Upper lobe of left lung (tissue), 6 donors: ENCODE data around the gene ATXN7. TPM values are rescaled to one million over a fixed set of nuclear protein-coding genes. Genes with fewer than 3 reads are reported as not detected.
A peak's percentile ranks its signal among the peaks of the same experiment; 100 is the strongest.

Source experiments
- ATAC-seq, 2 donors: fragments of 200-7000 bp; cut with Tn5 transposase; one replicate each; pipeline ENCODE4 v1.9.1; 2022; ENCODE audit warnings: mild to moderate bottlenecking in 2 of 2, moderate library complexity in 2 of 2; ENCODE audit not compliant: low FRiP score in 2 of 2
- DNase-seq, 2 donors: peaks; one replicate each; pipeline ENCODE4 v3.0.0-alpha.2; 2019 to 2020
- H3K27ac ChIP-seq, 4 donors: fragments of 200-600 bp; sonication (generic); one replicate each; pipeline ENCODE4 v1.5.1; 2016 to 2019
- H3K27me3 ChIP-seq, 4 donors: fragments of 200-600 bp; sonication (generic); one replicate each; pipeline ENCODE4 v1.5.1; 2017 to 2019
- H3K36me3 ChIP-seq, 4 donors: fragments of 200-600 bp; sonication (generic); one replicate each; pipeline ENCODE4 v1.5.1; 2016 to 2019
- H3K4me1 ChIP-seq, 4 donors: fragments of 200-600 bp; sonication (generic); one replicate each; pipeline ENCODE4 v1.5.1; 2018 to 2019
- H3K4me3 ChIP-seq, 4 donors: fragments of 200-600 bp; sonication (generic); one replicate each; pipeline ENCODE4 v1.5.1; 2017 to 2019; ENCODE audit warnings: mild to moderate bottlenecking in 2 of 4, moderate library complexity in 1 of 4
- H3K9me3 ChIP-seq, 4 donors: fragments of 200-600 bp; sonication (generic); one replicate each; pipeline ENCODE4 v1.5.1; 2018 to 2019
- EP300 ChIP-seq, 4 donors: sonication (generic); formaldehyde crosslinking; IDR thresholded peaks; one replicate each; pipeline ENCODE4 v1.5.1; 2017; ENCODE audit warnings: antibody characterized with exemption in 4 of 4, control low read depth in 2 of 4
- POLR2A ChIP-seq, 4 donors: fragments of 450-650 bp; IDR thresholded peaks; one replicate each; pipeline ENCODE4 v1.5.1; 2016 to 2017; ENCODE audit warnings: antibody characterized with exemption in 4 of 4, mild to moderate bottlenecking in 2 of 4
- POLR2AphosphoS5 ChIP-seq, 2 donors: sonication (generic); formaldehyde crosslinking; IDR thresholded peaks; one replicate each; pipeline ENCODE4 v1.5.1; 2017; ENCODE audit warnings: antibody characterized with exemption in 2 of 2
- WGBS, 2 donors: methylation state at CpG; one replicate each; pipeline ENCODE4 v1.1.5; 2017 to 2018; 5-methylcytosine and 5-hydroxymethylcytosine counted together
- total RNA-seq, 6 donors: library from RNA; depleted of rRNA in 4 of 6; stranded (reverse); fragments of >200 nt in 4 of 6; gene quantifications; one replicate each; pipeline versions ENCODE4 v1.1.0 to v1.2.1, GENCODE V29; 2016 to 2021
- TF ChIP-seq, protein P1 (sequence below), 6 experiments: fragments of 450-650 bp in 4 of 6; fragments of 200-600 bp in 2 of 6; sonication (generic) in 2 of 6; IDR thresholded peaks; one replicate each; pipeline ENCODE4 v1.5.1; 2016 to 2019; ENCODE audit warnings: antibody characterized with exemption in 6 of 6
- donor health status: DM: no; HTN: no; CAD: no; lungs with moderate emphysema.
- donor health status: DM: no; HTN: yes; CAD: no; lungs with severe emphysema.

The ATXN7 gene
- total RNA-seq, 6 donors from 2014 or later: 29.5 to 83.8 (median 42.3) TPM

DNA sequence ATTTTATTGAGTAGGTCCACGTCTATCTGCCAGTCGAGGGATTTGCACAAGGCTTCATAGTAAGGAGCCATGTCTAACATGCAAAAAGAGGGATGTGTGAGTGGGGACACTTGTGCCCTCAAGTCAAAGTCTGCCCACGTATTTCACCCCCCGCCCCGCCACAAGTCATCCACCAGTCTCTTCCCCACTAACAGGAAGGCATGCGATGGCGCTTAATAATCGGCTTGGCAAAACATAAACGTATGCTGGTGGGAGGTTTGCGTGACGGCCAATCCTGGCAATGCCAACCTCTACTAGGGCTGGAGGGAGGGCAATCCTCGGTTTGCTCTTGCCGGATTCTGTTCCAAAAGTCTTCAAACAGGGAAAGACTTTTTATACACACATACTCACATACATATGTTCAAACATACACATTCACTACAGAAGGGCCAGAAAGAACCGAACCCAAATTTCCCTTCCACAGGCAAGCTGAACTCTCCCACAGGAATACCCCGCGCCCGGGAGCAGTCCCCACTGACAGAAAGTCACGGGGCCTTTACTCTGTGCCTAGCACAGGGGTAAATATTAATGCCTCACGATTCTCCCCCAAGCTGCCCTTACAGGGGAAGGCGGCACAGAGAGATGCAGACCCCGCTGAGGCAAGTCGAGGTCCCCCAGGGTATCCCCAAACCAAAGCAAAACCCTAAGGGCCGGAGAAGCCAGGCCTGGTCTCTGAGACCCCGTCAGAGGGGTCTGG, 159.0 kb downstream of the ATXN7 start:
- ATAC-seq (no peak), DNase-seq (no peak)
- WGBS, 2 donors: 18 to 20% methylated on average over 22 of the region's 24 CpGs
- Histone ChIP-seq H3K27me3 (no peaks in the 10 kb centered on the region), H3K4me1 (peaks cover 17 to 32% (median 25%) of the 10 kb centered on the region in 4 donors), H3K36me3 (peaks cover 8 to 36% (median 16%) of the 10 kb centered on the region in 4 donors), H3K4me3 (peak overlapping the region; percentile 72 to 92 (median 87)), H3K27ac (peak overlapping the region; percentile 89 to 93 (median 90)), H3K9me3 (no peaks in the 10 kb centered on the region)
- no peak for TF ChIP-seq POLR2AphosphoS5 (IDR thresholded peaks at IDR 0.05)
- TF ChIP-seq, protein P1, sequence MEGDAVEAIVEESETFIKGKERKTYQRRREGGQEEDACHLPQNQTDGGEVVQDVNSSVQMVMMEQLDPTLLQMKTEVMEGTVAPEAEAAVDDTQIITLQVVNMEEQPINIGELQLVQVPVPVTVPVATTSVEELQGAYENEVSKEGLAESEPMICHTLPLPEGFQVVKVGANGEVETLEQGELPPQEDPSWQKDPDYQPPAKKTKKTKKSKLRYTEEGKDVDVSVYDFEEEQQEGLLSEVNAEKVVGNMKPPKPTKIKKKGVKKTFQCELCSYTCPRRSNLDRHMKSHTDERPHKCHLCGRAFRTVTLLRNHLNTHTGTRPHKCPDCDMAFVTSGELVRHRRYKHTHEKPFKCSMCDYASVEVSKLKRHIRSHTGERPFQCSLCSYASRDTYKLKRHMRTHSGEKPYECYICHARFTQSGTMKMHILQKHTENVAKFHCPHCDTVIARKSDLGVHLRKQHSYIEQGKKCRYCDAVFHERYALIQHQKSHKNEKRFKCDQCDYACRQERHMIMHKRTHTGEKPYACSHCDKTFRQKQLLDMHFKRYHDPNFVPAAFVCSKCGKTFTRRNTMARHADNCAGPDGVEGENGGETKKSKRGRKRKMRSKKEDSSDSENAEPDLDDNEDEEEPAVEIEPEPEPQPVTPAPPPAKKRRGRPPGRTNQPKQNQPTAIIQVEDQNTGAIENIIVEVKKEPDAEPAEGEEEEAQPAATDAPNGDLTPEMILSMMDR (IDR thresholded peaks at IDR 0.05): no peak
- no peak for TF ChIP-seq POLR2A (IDR thresholded peaks at IDR 0.05)
- TF ChIP-seq EP300 (IDR thresholded peaks at IDR 0.05): no peak

DNA sequence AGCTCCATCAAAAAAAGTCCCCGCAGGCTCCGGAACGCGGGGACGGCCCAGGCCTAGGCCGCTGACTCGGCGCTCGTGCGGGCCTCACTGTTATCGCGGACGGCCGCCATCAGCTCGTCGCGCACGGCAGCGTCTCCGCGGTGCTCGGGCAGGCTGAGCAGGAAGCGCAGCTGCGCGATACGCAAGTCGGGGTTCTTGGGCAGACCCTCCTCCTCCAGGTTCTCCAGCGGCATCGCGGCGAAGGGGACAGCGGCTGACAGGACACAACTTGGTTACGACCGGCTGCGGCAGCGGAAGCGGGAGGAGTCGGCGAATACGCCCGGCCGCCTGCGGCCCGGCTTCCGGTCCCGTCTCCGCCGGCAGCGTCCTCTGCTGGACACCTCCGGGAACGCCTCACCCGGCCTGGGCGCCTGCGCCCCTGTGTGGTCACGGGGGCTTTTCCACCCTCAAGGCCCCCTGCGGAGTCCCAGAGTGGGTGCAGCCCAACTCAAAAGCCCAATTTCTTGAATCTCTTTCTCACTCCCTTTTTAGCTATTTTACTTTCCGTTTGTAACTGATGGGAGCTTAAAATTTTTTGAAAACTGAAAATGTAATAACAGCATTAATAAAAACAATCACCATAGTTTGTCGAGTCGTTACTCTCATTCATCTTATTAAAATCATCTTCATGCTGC, 159.7 kb downstream of the ATXN7 start, which contains the start of gene PSMD6:
Gene PSMD6, minus strand, starts transcription at position 308 of the 674 bp plus-strand sequence. Its CDS starts 75 bp downstream, at position 233.
- ATAC-seq: peak; percentile 98 to 100
- Histone ChIP-seq H3K4me1 (peaks cover 17 to 31% (median 25%) of the 10 kb centered on the region in 4 donors), H3K9me3 (no peaks in the 10 kb centered on the region), H3K27ac (peak within 1 kb of the TSS; percentile 89 to 93 (median 90)), H3K36me3 (peaks cover 3 to 29% (median 12%) of the 10 kb centered on the region in 4 donors), H3K27me3 (no peaks in the 10 kb centered on the region), H3K4me3 (peak within 1 kb of the TSS; percentile 72 to 92 (median 87))
- WGBS, 2 donors: 4 to 6% methylated on average over 15 to 59 of the region's 59 CpGs
- TF ChIP-seq, protein P1 (IDR thresholded peaks at IDR 0.05): peak; percentile 98 to 100 (median 99)
- peak in 2 of 4 donors; percentile 63 to 79 for TF ChIP-seq POLR2A (IDR thresholded peaks at IDR 0.05)
- TF ChIP-seq POLR2AphosphoS5 (IDR thresholded peaks at IDR 0.05): peak; percentile 80 to 89
- no peak for TF ChIP-seq EP300 (IDR thresholded peaks at IDR 0.05)
- peak; percentile 90 to 99 for DNase-seq

DNA sequence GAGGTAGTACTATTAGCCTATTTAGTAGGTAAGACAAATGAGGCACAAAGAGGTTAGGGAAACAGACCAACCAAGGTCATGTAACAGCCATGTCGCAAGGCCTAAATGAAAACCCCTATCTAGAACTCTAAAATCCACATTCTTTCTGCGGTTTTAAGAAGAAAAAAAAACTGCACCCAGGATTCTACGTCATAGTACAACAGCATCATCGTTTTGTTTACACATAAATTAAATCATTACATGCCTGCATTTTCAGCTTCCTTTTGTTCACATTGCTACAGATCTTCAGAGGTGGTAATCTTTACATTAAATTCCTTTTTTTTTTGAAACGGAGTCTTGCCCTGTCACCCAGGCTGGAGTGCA, 160.2 kb downstream of the ATXN7 start:
- H3K27me3 ChIP-seq: no peaks in the 10 kb centered on the region
- 60 to 66% methylated on average over 5 of the region's 5 CpGs for WGBS, 2 donors
- no peaks in the 10 kb centered on the region for H3K9me3 ChIP-seq
- peaks cover 17 to 31% (median 25%) of the 10 kb centered on the region in 4 donors for H3K4me1 ChIP-seq
- no peak for DNase-seq
- no peak for ATAC-seq
- peaks cover 3 to 24% (median 9%) of the 10 kb centered on the region in 4 donors for H3K36me3 ChIP-seq
- H3K27ac ChIP-seq: peak overlapping the region; percentile 89 to 93 (median 90)
- TF ChIP-seq POLR2A (IDR thresholded peaks at IDR 0.05) (no peak), EP300 (IDR thresholded peaks at IDR 0.05) (no peak), POLR2AphosphoS5 (IDR thresholded peaks at IDR 0.05) (no peak)
- TF ChIP-seq, protein P1 (IDR thresholded peaks at IDR 0.05): no peak
- H3K4me3 ChIP-seq: peak overlapping the region in 3 of 4 donors; percentile 72 to 89 (median 85)

DNA sequence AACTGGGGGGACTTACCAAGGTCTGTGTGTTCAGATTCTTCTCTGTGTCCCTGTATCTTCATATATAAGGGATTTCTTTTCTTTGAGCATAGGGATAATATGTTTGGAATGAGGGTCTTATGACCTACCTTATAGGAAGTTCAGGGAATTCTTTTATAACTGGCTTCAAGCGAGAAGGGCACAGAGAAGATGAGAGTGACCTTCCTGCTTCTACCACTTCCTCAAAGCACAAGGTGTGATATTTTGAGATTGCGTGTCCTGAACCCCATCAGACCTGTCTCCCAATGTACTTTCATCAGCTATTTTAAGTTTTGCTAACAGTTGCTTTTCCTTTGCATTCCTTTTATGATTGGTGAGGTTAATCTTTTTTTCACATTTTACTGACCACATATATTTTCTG, 162.7 kb downstream of the ATXN7 start:
- 75 to 79% methylated on average over 2 of the region's 2 CpGs for WGBS, 2 donors
- Histone ChIP-seq H3K27ac (no peak overlapping the region), H3K4me3 (no peak overlapping the region), H3K9me3 (no peaks in the 10 kb centered on the region), H3K36me3 (peaks cover 0 to 5% (median 1%) of the 10 kb centered on the region in 4 donors), H3K4me1 (peaks cover 16 to 30% (median 24%) of the 10 kb centered on the region in 4 donors), H3K27me3 (no peaks in the 10 kb centered on the region)
- DNase-seq (no peak), ATAC-seq (no peak)
- TF ChIP-seq POLR2A (IDR thresholded peaks at IDR 0.05): no peak
- TF ChIP-seq, protein P1 (IDR thresholded peaks at IDR 0.05): no peak
- TF ChIP-seq POLR2AphosphoS5 (IDR thresholded peaks at IDR 0.05): no peak
- no peak for TF ChIP-seq EP300 (IDR thresholded peaks at IDR 0.05)
